Stimulated activated CD4-positive, alpha-beta T cell treated with anti-CD3 and anti-CD28 coated beads, Interleukin-15, amount 100 ng/mL, for 24 hours (primary cell): Measurements from ENCODE around the gene ME1.

Experiments used
- DNase-seq: peaks from one replicate; pipeline ENCODE4 v3.0.0-alpha.2; 2020

The ME1 gene

DNA sequence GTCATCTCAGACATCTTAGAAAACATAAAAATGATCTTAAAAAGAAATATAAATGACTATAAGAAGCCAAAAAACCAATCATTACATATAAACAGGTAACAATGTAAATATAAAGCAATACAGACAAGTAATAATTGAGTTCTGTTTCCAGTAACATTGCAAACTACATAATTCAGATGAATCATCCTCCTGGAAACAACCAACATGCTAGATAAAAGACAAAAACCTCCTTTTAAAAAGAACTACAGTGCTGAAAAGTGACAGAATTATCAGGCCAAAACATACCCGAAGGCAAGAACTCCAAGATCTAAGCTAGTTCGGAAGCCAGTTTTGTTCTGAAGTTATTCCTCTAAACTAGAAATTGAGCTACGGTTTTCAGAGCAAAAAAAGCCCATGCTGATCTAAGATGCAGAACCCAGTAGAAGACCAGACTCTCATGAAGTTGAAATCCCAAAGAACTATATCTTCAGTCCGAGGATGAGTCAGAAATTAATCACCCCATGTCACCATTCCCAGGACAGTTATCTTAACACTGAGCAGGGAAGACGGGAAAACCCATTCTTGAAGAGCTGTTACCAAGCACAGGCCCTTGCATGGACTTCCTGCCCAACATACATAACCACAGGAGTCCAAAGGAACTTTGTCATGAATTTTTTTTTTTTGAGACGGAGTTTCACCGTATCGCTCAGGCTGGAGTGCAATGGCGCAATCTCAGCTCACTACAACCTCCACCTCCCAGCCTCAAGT is 247.6 kb downstream of the ME1 start:
- no peak for DNase-seq

DNA sequence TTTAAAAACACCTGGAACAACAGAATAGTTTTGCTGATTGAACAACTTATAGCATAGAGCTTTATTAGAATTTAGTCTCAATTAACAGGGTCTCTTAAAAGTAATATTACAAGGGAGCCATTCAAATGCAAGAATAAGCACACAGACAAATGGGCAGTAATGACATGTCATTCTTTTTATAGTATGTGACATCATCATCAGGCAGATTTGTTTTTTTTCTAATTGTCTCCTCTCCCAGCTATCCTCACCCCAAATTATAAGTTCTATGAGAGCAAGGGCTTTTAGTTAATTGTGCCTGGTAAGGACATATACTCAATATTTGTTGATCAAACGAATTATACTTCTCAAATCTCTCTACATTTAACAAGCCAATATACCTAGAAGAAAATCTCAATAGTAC is 248.7 kb downstream of the ME1 start:
- DNase-seq: no peak

- DNase-seq: no peak
Observed at GRCh38 chr6:83180426-83180950, 250.4 kb downstream of the ME1 start.

DNA sequence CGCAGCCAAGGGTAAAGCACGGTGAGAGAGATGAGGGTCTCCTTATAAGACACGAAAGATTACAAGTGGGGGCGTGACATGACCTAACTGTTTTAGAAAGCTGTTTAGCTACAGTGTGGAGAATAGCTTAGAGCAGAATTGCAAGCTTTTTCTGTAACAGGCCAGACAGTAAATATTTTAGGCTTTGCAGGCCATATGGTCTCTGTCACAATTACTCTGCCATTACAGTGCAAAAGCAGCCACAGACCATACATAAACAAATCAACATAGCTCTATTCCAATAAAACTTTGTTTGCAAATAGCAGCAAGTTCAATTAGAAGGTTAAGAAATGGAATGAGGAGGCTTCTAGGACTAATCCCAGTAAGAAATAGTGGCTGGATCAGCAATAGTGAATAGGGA is 254.6 kb downstream of the ME1 start:
- DNase-seq: no peak

- no peak for DNase-seq
Observed at GRCh38 chr6:83169511-83169910, 261.3 kb downstream of the ME1 start.

GRCh38 chr6:83169106-83169505 is 261.7 kb downstream of the ME1 start:
- DNase-seq: no peak

GRCh38 chr6:83168556-83168955 is 262.3 kb downstream of the ME1 start:
- DNase-seq: no peak

GRCh38 chr6:83167726-83168278 is 263.0 kb downstream of the ME1 start:
- no peak for DNase-seq
